CD4-positive, alpha-beta T cell treated with Interleukin-6 at 100 ng/mL for 8 hours (primary cell): ENCODE measurements around the gene MYBPC1.
"Not testable (repeated sequence)": the region's sequence is repeated elsewhere in the genome, so short reads cannot be mapped to it uniquely, and the experiment has no call there.

ENCODE experiments used
- DNase-seq: peaks from one replicate; pipeline ENCODE4 v3.0.0-alpha.2; 2020; ENCODE audit warnings: mixed read lengths, low spot score

MYBPC1 gene

GRCh38 chr12:101594700-101595099 is at the start of gene MYBPC1:
MYBPC1 (plus strand) TSS chr12:101594971; CDS start chr12:101595071, 100 bp downstream.
- no peak for DNase-seq

GRCh38 chr12:101551362-101552114 is 43.2 kb upstream of the MYBPC1 start:
- no peak for DNase-seq

- DNase-seq: no peak
These were observed 42.5 kb upstream of the MYBPC1 start for GRCh38 chr12:101552277-101552676.

- DNase-seq: no peak
These were observed 37.7 kb upstream of the MYBPC1 start for GRCh38 chr12:101557094-101557493.

- not testable (repeated sequence) for DNase-seq
These were observed 36.0 kb upstream of the MYBPC1 start for GRCh38 chr12:101558726-101559125.

- no peak for DNase-seq
These were observed 31.6 kb upstream of the MYBPC1 start for GRCh38 chr12:101563212-101563611.

- DNase-seq: no peak
These were observed 29.9 kb upstream of the MYBPC1 start for GRCh38 chr12:101564912-101565311.

GRCh38 chr12:101566318-101566717 is 28.5 kb upstream of the MYBPC1 start:
- DNase-seq: no peak

- DNase-seq: no peak
These were observed 26.9 kb upstream of the MYBPC1 start for GRCh38 chr12:101567918-101568317.

GRCh38 chr12:101570047-101570446 is 24.7 kb upstream of the MYBPC1 start:
- no peak for DNase-seq

GRCh38 chr12:101571105-101571504 is 23.7 kb upstream of the MYBPC1 start:
- no peak for DNase-seq

- no peak for DNase-seq
These were observed 21.0 kb upstream of the MYBPC1 start for GRCh38 chr12:101573743-101574142.

- no peak for DNase-seq
These were observed 16.4 kb upstream of the MYBPC1 start for GRCh38 chr12:101578417-101578816.

- no peak for DNase-seq
These were observed 13.6 kb upstream of the MYBPC1 start for GRCh38 chr12:101581190-101581589.

GRCh38 chr12:101582937-101583336 is 11.8 kb upstream of the MYBPC1 start:
- DNase-seq: no peak

GRCh38 chr12:101590383-101590782 is 4.4 kb upstream of the MYBPC1 start:
- no peak for DNase-seq

- DNase-seq: no peak
These were observed 3.0 kb upstream of the MYBPC1 start for GRCh38 chr12:101591781-101592180.

GRCh38 chr12:101592448-101592847 is 2.3 kb upstream of the MYBPC1 start:
- no peak for DNase-seq

- no peak for DNase-seq
These were observed 1.9 kb upstream of the MYBPC1 start for GRCh38 chr12:101592921-101593320.

- no peak for DNase-seq
These were observed 1.4 kb downstream of the MYBPC1 start for GRCh38 chr12:101596172-101596571.

GRCh38 chr12:101597164-101597563 is 2.4 kb downstream of the MYBPC1 start:
- DNase-seq: no peak

- DNase-seq: no peak
These were observed 3.7 kb downstream of the MYBPC1 start for GRCh38 chr12:101598483-101598882.

GRCh38 chr12:101599311-101599710 is 4.5 kb downstream of the MYBPC1 start:
- no peak for DNase-seq
